GM21529 (cell line): ENCODE data around the gene LRG1.
"Not testable (repeated sequence)": the region's sequence is repeated elsewhere in the genome, so short reads cannot be mapped to it uniquely, and the experiment has no call there.

ENCODE experiments used
- ATAC-seq: cut with Tn5 transposase; IDR thresholded peaks from one replicate; pipeline ENCODE4 v1.9.1; 2021; ENCODE audit not compliant: unreplicated experiment

LRG1 gene

DNA sequence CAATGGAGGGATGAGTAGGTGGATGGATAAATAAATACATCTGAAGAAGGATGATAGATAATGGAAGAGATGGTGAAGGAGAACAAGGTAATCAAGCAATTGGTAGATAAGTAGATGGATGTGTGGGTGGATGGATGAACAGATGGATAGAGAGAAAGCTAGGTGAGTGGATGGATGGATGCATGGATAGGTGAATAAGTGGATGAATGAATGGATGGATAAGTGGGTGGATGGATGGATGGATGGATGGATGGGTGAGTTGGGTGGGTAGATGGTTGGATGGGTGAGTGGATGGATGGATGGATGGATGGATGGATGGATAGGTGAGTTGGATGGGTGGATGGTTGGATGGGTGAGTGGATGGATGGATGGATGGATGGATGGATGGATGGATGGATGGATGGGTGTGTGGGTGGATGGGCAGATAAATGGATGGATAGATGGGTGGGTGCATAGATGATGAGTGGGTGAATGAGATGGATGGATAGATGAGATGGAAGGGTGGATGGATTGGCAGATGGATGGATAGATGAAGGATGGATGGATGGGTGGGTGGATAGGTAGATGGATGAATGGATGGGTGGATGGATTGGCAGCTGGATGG, 13.4 kb upstream of the LRG1 start:
- ATAC-seq: no peak

DNA sequence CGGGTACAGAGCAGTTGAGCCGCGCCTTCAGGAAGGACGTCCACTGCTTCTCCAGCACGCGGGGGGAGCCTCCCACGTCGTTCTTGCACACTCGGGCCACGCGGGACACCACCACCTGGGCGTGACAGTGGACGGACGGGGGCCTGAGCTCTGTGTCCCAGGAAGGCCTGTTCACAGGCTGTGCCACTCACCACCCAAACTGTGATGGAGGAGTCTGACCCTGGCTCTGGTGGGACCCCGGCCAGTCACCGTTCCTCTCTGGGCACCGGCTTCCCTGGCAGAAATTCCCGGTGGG, 12.6 kb upstream of the LRG1 start:
- ATAC-seq: no peak

DNA sequence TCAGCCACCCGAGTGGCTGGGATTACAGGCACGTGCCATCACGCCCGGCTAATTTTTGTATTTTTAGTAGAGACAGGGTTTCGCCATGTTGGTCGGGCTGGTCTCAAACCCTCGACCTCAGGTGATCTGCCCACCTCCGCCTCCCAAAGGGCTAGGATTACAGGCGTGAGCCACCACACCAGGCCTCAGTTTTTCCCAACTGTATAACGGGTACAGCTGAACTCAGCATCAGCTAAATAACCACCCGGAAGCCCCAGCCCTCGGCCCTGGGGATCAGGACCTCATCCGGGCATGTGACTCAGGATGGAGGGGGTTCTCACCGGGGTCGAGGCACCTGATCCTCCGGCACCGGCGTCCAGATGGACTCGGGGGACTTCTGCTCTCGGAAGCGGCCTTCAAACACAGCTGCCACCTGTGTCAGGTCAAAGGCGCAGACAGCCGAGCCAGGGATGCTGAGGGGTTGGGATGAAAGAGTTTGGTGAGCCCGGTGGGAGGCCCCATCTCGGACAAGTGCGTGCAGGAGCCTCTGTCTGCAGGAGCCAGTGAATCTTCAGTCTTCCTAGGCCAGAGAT, 10.7 kb upstream of the LRG1 start:
- ATAC-seq: no peak

DNA sequence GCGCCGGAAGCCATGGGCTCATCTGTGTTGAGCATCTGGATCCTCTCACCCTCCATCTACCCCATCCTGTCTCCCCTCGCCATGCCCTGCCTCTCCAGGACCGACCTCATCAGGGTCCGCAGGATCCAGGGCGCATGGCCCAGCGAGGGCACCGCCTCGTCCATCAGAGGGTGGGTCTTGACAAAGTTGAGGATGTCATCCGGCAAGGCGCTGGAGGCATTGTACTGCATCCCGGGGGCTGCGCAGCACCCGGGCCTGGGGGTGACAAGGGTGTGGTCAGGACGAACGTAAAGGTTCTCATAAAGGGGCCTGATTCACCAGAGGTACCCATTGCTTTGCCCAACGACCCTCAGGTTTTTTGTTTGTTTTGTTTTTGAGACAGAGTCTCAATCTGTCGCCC, 10.2 kb upstream of the LRG1 start:
- ATAC-seq: no peak

- ATAC-seq: no peak
These were observed 8.4 kb upstream of the LRG1 start for GRCh38 chr19:4548238-4548584.

GRCh38 chr19:4547303-4548237, 7.7 kb upstream of the LRG1 start:
- ATAC-seq: no peak

- no peak for ATAC-seq
These were observed 4.2 kb upstream of the LRG1 start for GRCh38 chr19:4543842-4544647.

- ATAC-seq: no peak
These were observed 3.3 kb upstream of the LRG1 start for GRCh38 chr19:4542896-4543841.

DNA sequence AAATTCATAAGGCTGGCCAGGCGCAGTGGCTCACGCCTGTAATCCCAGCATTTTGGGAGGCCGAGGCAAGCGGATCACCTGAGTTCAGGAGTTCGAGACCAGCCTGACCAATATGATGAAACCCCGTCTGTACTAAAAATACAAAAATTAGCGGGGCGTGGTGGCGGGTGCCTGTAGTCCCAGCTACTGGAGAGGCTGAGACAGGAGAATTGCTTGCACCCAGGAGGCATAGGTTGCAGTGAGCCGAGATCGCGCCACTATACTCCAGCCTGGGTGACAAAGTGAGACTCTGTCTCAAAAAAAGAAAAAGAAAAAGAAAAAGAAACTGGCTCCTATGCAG, 1.9 kb upstream of the LRG1 start:
- ATAC-seq: not testable (repeated sequence)

- ATAC-seq: no peak
These were observed 1.4 kb upstream of the LRG1 start for GRCh38 chr19:4541114-4541805.

DNA sequence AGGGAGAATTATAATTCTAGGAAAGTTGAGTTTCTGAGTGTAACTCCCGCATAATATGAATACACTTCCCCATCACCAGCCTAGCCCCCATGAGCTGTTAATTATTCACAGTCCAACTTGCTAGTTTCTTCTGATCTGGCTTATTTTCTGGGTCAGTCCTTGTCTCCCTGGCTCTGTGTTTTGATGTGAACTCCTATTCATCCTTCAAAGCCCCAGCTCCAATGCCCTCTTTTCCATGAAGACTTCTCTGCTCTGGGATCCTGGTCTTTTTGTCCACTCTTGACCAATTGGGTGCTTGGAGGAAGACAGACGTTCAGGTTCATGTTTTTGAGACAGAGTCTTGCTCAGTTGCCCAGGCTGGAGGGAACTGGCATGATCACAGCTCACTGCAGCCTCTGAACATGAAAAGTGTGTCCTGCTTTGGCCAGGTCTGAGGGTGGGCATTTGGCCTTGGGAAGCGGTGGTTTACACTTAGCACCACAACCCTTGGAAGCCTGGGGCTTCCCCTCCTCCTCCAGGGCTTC, 605 bp downstream of the LRG1 start:
- ATAC-seq: no peak

DNA sequence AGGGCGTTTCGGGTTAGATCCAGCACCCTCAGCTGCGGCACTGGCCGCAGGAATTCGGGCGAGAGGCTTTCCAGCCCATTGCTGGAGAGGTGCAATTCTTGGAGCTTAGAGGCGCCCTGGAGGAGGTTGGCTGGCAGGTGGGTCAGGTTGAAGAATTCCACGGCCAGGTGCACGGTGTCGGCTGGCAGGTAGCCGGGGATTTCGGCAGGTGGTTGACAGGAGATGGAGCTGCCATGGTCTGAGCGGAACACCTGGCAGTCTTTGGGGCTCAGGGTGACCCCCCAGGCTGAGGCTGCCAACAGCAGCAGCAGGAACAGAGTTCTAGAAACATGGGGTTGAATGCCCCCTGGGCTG, 1.3 kb downstream of the LRG1 start:
- no peak for ATAC-seq

DNA sequence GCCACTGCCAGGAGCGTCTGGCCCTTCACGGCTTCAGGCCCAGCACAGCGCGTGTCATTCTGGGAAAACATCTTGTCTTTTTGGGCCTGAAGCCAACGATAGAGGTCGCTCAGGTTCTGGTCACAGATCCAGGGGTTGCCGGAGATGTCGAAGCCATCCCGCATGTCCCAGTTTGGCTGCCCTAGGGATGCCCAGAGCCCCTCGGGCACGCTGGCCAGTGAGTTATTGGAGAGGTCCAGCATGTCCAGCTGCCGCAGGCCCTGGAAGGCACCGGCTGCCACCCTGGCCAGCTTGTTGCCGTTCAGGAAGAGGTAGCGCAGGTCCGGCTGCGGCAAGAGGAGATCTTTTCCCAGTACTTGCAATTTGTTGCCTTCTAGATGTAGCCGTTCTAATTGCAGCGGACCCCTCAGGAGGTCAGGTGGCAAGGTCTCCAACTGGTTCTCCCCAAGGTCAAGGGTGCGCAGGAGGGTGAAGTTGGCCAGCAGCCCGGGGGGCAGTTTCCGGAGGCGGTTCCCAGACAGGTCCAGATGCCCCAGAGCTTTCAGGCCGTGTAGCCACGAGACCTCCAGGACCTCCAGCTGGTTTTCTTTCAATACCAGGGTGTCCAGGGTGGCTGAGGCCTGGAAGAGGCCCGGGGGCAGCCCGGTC, 1.8 kb downstream of the LRG1 start:
- no peak for ATAC-seq

GRCh38 chr19:4536798-4537197, 3.0 kb downstream of the LRG1 start:
- ATAC-seq: no peak

GRCh38 chr19:4534836-4535658, 4.8 kb downstream of the LRG1 start, which contains the start of gene PLIN5:
PLIN5 (minus strand) TSS chr19:4535224; CDS start chr19:4534074, 1,150 bp downstream.
- no peak for ATAC-seq

DNA sequence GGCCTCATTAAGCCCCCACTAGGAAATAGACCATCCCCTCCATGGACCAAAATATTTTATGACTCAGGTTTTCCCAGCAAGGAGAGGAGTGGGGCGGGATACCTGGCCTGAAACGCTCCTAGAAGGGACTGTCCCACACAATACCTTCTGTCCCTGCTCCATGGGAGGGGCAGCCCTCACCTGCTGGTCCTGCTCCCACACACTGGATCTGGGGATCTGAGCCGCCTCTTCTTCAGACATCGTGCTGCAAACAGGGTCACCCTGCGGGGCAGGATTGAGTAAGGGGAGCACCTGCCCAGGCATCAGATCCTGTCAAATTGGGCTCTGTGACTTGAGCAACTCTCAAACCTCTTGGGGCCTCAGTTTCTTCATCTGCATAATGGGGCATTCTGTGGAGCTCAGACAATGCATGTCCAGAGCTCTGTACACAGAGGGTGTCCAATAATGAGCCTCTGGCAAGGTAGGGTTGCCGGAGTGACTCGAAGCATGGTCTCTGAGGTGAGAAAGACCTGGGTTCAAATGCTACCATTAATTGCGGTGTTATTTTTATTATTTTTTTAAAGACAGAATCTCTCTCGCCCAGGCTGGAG, 5.9 kb downstream of the LRG1 start:
- ATAC-seq: no peak

- ATAC-seq: no peak
These were observed 6.5 kb downstream of the LRG1 start for GRCh38 chr19:4533334-4533733.

DNA sequence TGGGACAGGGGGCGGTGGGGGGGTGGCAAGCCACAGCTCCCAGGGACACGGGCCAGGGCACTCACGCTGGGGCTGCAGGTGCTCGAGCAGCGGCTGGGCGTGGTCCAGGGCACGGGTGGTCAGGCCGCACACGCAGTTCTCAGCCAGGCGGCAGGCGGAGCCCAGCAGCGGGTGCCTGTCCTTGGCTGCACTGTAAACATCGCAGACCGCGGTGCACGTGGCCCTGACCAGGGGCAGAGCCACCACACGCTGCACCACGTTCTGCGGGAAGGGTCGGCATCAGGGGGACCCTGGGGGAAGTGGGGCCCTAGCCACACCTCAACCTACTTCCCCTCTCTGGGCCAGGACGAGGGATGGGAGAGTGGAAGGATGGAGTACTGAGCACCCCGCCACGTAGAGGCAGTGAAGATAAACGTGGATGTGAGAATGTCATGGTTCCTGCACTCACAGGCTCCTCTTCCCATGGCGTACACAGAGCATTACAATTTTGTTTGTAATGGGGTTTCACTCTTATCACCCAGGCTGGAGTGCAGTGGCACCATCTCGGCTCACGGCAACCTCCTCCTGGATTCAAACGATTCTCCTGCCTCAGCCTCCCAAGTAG, 8.2 kb downstream of the LRG1 start:
- no peak for ATAC-seq
